ENCODE results near the gene CD300A.

The CD300A gene

DNA sequence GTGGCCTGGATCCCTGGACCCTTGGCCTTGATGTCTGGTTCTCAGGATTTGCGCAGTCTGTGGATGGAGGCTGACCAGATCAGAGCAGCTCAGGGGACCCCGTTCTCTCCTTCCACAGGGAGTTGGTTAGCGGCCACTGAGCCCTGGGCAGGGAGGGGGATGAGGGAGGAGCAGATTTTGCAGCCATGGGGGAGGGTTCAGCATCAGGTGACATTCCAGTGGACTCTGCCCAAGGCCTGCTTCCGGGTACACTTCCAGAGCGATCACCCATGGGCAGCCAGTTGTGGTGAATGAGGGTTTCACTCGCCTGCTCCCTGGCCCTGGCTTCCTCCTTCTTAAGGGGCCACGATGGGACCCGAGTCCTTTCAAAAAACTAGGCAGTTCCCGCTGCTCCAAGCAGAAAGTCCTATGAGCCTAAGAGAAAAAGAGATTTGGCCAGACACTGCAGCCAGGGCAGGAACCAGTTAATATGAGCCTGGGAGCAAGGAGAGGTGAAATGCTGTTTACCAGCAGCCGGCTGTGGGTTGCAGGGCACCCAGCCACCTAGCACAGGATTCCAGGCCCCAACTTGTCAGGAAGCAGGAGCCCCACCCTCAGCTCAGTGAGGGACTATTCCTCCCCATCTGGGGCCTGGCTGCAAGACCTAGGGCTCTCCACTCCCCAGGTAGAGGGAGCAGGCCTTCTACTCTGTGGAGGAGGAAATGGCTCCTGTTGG is 39.2 kb upstream of the CD300A start:
- H3K9me3 ChIP-seq (ENCODE audit: insufficient read depth, low read length): peaks cover 8% of the 10 kb centered on the region; the same call in 1 of the 2 replicates
- peaks cover 22% of the 10 kb centered on the region for H3K4me1 ChIP-seq (ENCODE audit: insufficient read depth, insufficient read length)
- peak overlapping the region; percentile 47 for H3K9ac ChIP-seq (ENCODE audit: insufficient read length, low read depth)
- TF ChIP-seq YY1 (IDR thresholded peaks at IDR 0.05; ENCODE audit: insufficient read depth, insufficient read length) (no peak), ZNF274 (IDR thresholded peaks at IDR 0.05; ENCODE audit: low read depth, low read length) (no peak), SUZ12 (IDR thresholded peaks at IDR 0.05; ENCODE audit: extremely low read depth, insufficient read depth, insufficient read length) (no peak)
- no peak overlapping the region for H3K4me3 ChIP-seq (ENCODE audit: insufficient read length, low read depth)
- peaks cover 33% of the 10 kb centered on the region for H3K36me3 ChIP-seq (ENCODE audit: insufficient read depth, insufficient read length, low read length)
- no peaks in the 10 kb centered on the region for H3K27me3 ChIP-seq (ENCODE audit: insufficient read depth, insufficient read length)
- DNase-seq (ENCODE audit: low read depth, low spot score): no peak

- TF ChIP-seq ZNF274 (IDR thresholded peaks at IDR 0.05; ENCODE audit: low read depth, low read length) (no peak), YY1 (IDR thresholded peaks at IDR 0.05; ENCODE audit: insufficient read depth, insufficient read length) (no peak), SUZ12 (IDR thresholded peaks at IDR 0.05; ENCODE audit: extremely low read depth, insufficient read depth, insufficient read length) (no peak)
These were observed 38.7 kb upstream of the CD300A start for GRCh38 chr17:74427763-74428153.

DNA sequence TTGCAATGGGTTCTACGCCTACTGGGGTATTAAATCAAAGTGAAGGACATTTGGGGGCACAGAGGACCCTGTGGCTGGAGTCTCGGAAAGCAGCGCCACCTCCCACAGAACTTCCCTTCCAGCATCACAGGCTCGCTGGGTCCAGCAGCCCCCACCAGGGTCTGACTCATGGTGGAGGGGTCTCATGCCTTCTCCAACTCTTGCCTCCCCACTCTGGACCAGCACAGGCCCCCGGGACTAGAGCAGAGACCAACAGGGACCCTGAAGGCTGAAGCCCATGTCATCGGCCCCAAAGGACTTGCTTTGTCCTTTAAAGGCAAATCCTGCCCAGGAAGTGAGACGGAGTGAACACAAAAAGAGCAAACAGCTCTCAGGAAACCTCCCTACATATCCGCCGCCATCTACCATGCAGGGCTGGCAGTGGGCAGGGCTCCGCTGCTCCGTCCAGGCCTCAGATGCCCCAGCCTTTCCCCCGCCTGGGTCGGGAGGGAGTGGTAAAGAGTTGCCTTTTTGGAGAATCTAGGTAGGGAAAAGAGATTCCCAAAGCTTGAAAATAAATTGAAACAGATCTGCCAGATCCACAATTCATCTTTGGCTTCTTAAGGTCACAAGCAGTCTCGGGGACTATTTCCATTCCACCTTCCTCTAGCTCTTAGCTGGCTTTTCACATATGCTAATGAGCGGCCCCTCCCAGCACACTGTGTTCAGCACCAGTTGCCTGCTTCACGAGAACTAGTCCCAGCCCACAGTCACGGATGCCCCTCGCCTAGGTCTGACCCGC is 36.6 kb upstream of the CD300A start:
- peaks cover 32% of the 10 kb centered on the region for H3K4me1 ChIP-seq (ENCODE audit: insufficient read depth, insufficient read length)
- no peaks in the 10 kb centered on the region for H3K27me3 ChIP-seq (ENCODE audit: insufficient read depth, insufficient read length)
- TF ChIP-seq YY1 (IDR thresholded peaks at IDR 0.05; ENCODE audit: insufficient read depth, insufficient read length): no peak
- TF ChIP-seq ZNF274 (IDR thresholded peaks at IDR 0.05; ENCODE audit: low read depth, low read length): no peak
- TF ChIP-seq SUZ12 (IDR thresholded peaks at IDR 0.05; ENCODE audit: extremely low read depth, insufficient read depth, insufficient read length): no peak
- H3K9ac ChIP-seq (ENCODE audit: insufficient read length, low read depth): peak overlapping the region; percentile 84
- H3K36me3 ChIP-seq (ENCODE audit: insufficient read depth, insufficient read length, low read length): peaks cover 38% of the 10 kb centered on the region
- DNase-seq (ENCODE audit: low read depth, low spot score): no peak
- no peaks in the 10 kb centered on the region for H3K9me3 ChIP-seq (ENCODE audit: insufficient read depth, low read length)
- H3K4me3 ChIP-seq (ENCODE audit: insufficient read length, low read depth): peak overlapping the region; percentile 72

More at GRCh38 chr17:74427763-74428153, 38.7 kb upstream of the CD300A start:
- Histone ChIP-seq H3K27me3 (ENCODE audit: insufficient read depth, insufficient read length) (no peaks in the 10 kb centered on the region), H3K4me3 (ENCODE audit: insufficient read length, low read depth) (no peak overlapping the region), H3K9ac (ENCODE audit: insufficient read length, low read depth) (peak overlapping the region; percentile 27), H3K36me3 (ENCODE audit: insufficient read depth, insufficient read length, low read length) (peaks cover 33% of the 10 kb centered on the region), H3K9me3 (ENCODE audit: insufficient read depth, low read length) (peaks cover 5% of the 10 kb centered on the region; the same call in 1 of the 2 replicates), H3K4me1 (ENCODE audit: insufficient read depth, insufficient read length) (peaks cover 22% of the 10 kb centered on the region)
- no peak for DNase-seq (ENCODE audit: low read depth, low spot score)

DNA sequence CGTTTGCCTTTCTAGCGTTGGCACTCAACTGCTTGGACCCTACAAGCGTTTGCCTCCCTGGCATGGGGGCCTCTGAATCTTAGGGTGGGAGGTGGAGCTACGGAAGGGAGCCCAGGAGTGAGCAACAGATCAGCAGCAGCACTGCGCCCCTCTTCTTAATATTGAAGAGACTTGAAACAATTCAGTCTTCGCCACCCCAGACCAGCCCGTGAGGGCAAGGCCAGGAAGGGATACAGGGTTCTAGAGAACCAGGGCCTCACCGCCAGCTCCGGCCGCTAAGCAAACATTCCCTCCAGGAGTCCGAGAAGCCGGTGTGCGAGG is 36.1 kb upstream of the CD300A start:
- TF ChIP-seq YY1 (IDR thresholded peaks at IDR 0.05; ENCODE audit: insufficient read depth, insufficient read length) (no peak), SUZ12 (IDR thresholded peaks at IDR 0.05; ENCODE audit: extremely low read depth, insufficient read depth, insufficient read length) (no peak), ZNF274 (IDR thresholded peaks at IDR 0.05; ENCODE audit: low read depth, low read length) (no peak)
- peak overlapping the region; percentile 84 for H3K9ac ChIP-seq (ENCODE audit: insufficient read length, low read depth)
- peak overlapping the region; percentile 72 for H3K4me3 ChIP-seq (ENCODE audit: insufficient read length, low read depth)
- H3K36me3 ChIP-seq (ENCODE audit: insufficient read depth, insufficient read length, low read length): peaks cover 36% of the 10 kb centered on the region
- no peaks in the 10 kb centered on the region for H3K27me3 ChIP-seq (ENCODE audit: insufficient read depth, insufficient read length)
- H3K4me1 ChIP-seq (ENCODE audit: insufficient read depth, insufficient read length): peaks cover 32% of the 10 kb centered on the region
- no peaks in the 10 kb centered on the region for H3K9me3 ChIP-seq (ENCODE audit: insufficient read depth, low read length)
- no peak for DNase-seq (ENCODE audit: low read depth, low spot score)

DNA sequence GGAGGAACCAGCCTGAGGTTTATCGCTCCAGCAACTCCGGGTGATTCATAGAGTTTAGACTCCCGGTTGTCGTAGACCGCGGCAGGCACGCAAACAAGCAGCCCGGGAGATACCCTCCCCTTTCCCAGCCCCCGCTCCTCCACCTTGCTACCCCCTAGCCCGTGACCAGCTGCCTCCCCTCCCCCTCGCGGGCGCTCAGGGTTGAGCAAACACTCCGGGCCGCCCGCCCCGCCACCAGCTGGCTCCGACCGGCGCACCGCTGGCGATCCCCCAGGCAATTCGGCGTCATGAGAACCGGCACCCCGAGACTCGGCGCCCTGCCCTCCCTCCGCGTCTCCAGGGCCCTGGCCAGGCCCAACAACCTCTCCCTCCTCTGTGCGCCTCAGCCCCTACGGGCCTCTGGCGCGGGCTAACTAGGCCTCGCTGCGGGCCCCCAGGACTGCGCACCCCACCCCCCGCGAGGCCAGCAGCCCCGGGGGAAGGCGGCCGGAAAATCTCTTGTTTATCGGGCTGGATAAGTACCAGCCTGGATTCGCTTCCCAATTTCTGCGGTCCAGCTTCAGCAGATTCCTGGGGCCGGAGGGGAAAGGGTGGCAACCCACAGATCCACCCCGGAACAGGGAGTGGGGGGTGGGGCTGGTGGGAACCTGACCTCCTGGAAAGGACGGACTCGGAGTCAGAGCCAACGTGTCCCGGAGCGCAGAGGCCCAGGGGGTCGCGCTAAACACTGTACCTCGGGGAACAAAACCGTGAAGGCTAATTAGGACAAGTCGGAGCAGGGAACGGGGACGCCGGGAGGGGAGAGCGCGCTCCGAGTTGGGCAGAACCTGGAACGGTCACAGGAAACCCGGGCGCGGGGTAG is 35.5 kb upstream of the CD300A start:
- peak overlapping the region; percentile 88 for H3K9ac ChIP-seq (ENCODE audit: insufficient read length, low read depth)
- H3K9me3 ChIP-seq (ENCODE audit: insufficient read depth, low read length): no peaks in the 10 kb centered on the region
- H3K27me3 ChIP-seq (ENCODE audit: insufficient read depth, insufficient read length): no peaks in the 10 kb centered on the region
- H3K4me3 ChIP-seq (ENCODE audit: insufficient read length, low read depth): peak overlapping the region; percentile 72
- no peak for DNase-seq (ENCODE audit: low read depth, low spot score)
- peaks cover 37% of the 10 kb centered on the region for H3K4me1 ChIP-seq (ENCODE audit: insufficient read depth, insufficient read length)
- TF ChIP-seq ZNF274 (IDR thresholded peaks at IDR 0.05; ENCODE audit: low read depth, low read length) (no peak), SUZ12 (IDR thresholded peaks at IDR 0.05; ENCODE audit: extremely low read depth, insufficient read depth, insufficient read length) (no peak), YY1 (IDR thresholded peaks at IDR 0.05; ENCODE audit: insufficient read depth, insufficient read length) (no peak)
- H3K36me3 ChIP-seq (ENCODE audit: insufficient read depth, insufficient read length, low read length): peaks cover 38% of the 10 kb centered on the region

DNA sequence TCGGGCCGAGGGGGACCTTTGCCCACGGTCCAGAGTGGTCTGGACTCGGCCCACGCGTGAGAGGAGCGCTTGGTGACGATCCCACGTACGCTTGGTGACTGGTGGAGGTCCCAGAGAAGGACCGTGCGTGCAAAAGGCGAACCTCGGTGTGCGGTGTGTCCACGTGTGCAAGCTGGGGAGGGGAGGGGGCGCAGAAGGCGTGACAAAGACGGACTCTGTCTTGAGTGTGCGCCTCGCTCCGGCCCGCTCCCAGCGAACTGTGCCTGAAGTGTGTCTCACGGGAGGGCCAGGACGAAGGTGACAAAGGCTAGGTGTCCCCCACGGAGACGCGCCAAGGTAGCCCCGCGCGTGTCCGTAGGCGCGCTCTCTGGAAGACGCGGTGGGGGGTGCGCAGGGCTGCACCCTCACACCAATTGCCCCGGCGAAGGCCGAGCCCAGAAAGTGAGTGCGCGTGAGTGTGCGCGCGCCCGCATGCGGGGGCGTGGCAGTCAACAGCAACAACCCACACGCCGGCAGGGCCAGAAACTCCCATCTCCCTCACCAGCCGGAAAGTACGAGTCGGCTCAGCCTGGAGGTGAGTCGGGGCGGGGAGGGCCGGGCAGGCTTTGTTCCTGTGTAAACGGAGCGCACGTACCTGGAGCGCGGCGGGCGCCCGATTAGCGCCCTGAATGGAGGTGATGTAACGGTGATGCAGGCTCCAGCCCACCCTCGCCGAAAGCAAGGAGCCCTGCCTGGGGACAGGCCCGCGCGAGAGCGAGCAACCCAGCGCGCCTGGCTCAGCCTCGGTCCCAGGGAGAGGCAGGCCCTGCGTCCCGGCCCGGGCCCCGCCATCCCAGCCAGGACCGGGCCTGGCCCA is 34.6 kb upstream of the CD300A start, which contains the start of gene GPRC5C:
TSS of gene GPRC5C (plus strand) at position 521 of the 856 bp plus-strand sequence. CDS start 7,689 bp downstream, outside the sequence.
- no peak for DNase-seq (ENCODE audit: low read depth, low spot score)

More for the DNA sequence above, 34.6 kb upstream of the CD300A start, which contains the start of gene GPRC5C:
- peaks cover 36% of the 10 kb centered on the region for H3K36me3 ChIP-seq (ENCODE audit: insufficient read depth, insufficient read length, low read length)
- TF ChIP-seq SUZ12 (IDR thresholded peaks at IDR 0.05; ENCODE audit: extremely low read depth, insufficient read depth, insufficient read length) (no peak), YY1 (IDR thresholded peaks at IDR 0.05; ENCODE audit: insufficient read depth, insufficient read length) (no peak), ZNF274 (IDR thresholded peaks at IDR 0.05; ENCODE audit: low read depth, low read length) (no peak)
- H3K4me1 ChIP-seq (ENCODE audit: insufficient read depth, insufficient read length): peaks cover 34% of the 10 kb centered on the region
- H3K9me3 ChIP-seq (ENCODE audit: insufficient read depth, low read length): no peaks in the 10 kb centered on the region
- no peaks in the 10 kb centered on the region for H3K27me3 ChIP-seq (ENCODE audit: insufficient read depth, insufficient read length)
- peak within 1 kb of the TSS; percentile 72 for H3K4me3 ChIP-seq (ENCODE audit: insufficient read length, low read depth)
- H3K9ac ChIP-seq (ENCODE audit: insufficient read length, low read depth): peak within 1 kb of the TSS; percentile 88
